HepG2 (cell line): ENCODE measurements around the gene FABP1. TPM values are rescaled to one million over a fixed set of nuclear protein-coding genes. Genes with fewer than 3 reads are reported as not detected.
A peak's percentile ranks its signal among the peaks of the same experiment; 100 is the strongest.

Experiments used
- AKAP8 ChIP-seq: sonication (generic); formaldehyde crosslinking; IDR thresholded peaks from 2 replicates; pipeline ENCODE4 v1.5.1; 2020; ENCODE audit warnings: mild to moderate bottlenecking, missing genetic modification reagents
- ATF7-NPFF ChIP-seq: sonication (generic); formaldehyde crosslinking; IDR thresholded peaks from 2 replicates; pipeline ENCODE4 v1.8.1; 2023; ENCODE audit warnings: mild to moderate bottlenecking, low read depth, missing genetic modification reagents, moderate library complexity
- CC2D1A ChIP-seq: sonication (generic); formaldehyde crosslinking; IDR thresholded peaks from 2 replicates; pipeline ENCODE4 v1.8.1; 2023; ENCODE audit warnings: mild to moderate bottlenecking, missing genetic modification reagents
- DNMT3B ChIP-seq: conservative IDR thresholded peaks from 2 replicates; pipeline ENCODE4 v1.6.1; 2016; ENCODE audit warnings: missing biosample characterization, control low read depth
- GABPA ChIP-seq, 2 experiments: IDR thresholded peaks; 2 replicates each; pipeline ENCODE4 v1.6.1; 2011 to 2016; ENCODE audit warnings: low read depth in 2 of 2, low read length in 1 of 2, missing biosample characterization in 1 of 2, missing genetic modification characterization in 1 of 2
- GABPB1 ChIP-seq: IDR thresholded peaks from 2 replicates; pipeline ENCODE4 v1.6.1; 2016; ENCODE audit warnings: mild to moderate bottlenecking, missing genetic modification reagents, moderate library complexity, missing compliant biosample characterization
- GTF2F1 ChIP-seq: fragments of 150-350 bp; IDR thresholded peaks from 2 replicates; pipeline ENCODE4 v1.6.1; 2014; ENCODE audit warnings: low read length
- HHEX ChIP-seq: IDR thresholded peaks from 2 replicates; pipeline ENCODE4 v1.6.1; 2016; ENCODE audit warnings: control low read depth
- ISL2 ChIP-seq: sonication (generic); formaldehyde crosslinking; IDR thresholded peaks from 2 replicates; pipeline ENCODE4 v1.5.0; 2020; ENCODE audit warnings: missing genetic modification reagents
- KDM2A ChIP-seq: sonication (generic); formaldehyde crosslinking; IDR thresholded peaks from 2 replicates; pipeline ENCODE4 v1.4.0; 2020; ENCODE audit warnings: low read depth, missing genetic modification reagents, borderline replicate concordance
- NAIF1 ChIP-seq: sonication (generic); formaldehyde crosslinking; IDR thresholded peaks from 2 replicates; pipeline ENCODE4 v1.5.0; 2020; ENCODE audit warnings: mild to moderate bottlenecking, missing genetic modification reagents, borderline replicate concordance
- NCOA1 ChIP-seq: sonication (generic); formaldehyde crosslinking; IDR thresholded peaks from 2 replicates; pipeline ENCODE4 v1.9.0; 2021; ENCODE audit warnings: missing genetic modification reagents
- RBFOX2 ChIP-seq: fragments of 200-400 bp; formaldehyde crosslinking; IDR thresholded peaks from 2 replicates; pipeline ENCODE4 v1.6.1; 2017; ENCODE audit warnings: low read depth, mild to moderate bottlenecking, low read length
- RBM22 ChIP-seq: fragments of 200-400 bp; formaldehyde crosslinking; optimal IDR thresholded peaks from 2 replicates; pipeline ENCODE3; 2017; ENCODE audit warnings: mild to moderate bottlenecking, low read length, moderate library complexity
- RFX3 ChIP-seq: IDR thresholded peaks from 2 replicates; pipeline ENCODE4 v1.6.1; 2016; ENCODE audit warnings: missing biosample characterization, missing genetic modification reagents
- RNF2 ChIP-seq: fragments of 450-650 bp; conservative IDR thresholded peaks from 2 replicates; pipeline ENCODE4 v1.6.1; 2016; ENCODE audit warnings: low read depth
- SNAI1 ChIP-seq: sonication (generic); formaldehyde crosslinking; IDR thresholded peaks from 2 replicates; pipeline ENCODE4 v1.5.0; 2020; ENCODE audit warnings: mild to moderate bottlenecking, missing genetic modification reagents, borderline replicate concordance
- XRCC5 ChIP-seq: fragments of 200-400 bp; formaldehyde crosslinking; optimal IDR thresholded peaks from 2 replicates; pipeline ENCODE3; 2017; ENCODE audit warnings: mild to moderate bottlenecking, low read length
- ZFP36L1 ChIP-seq: sonication (generic); formaldehyde crosslinking; IDR thresholded peaks from 2 replicates; pipeline ENCODE4 v1.8.0; 2022; ENCODE audit warnings: mild to moderate bottlenecking, missing genetic modification reagents, moderate library complexity
- ZFP36L2 ChIP-seq: sonication (generic); formaldehyde crosslinking; IDR thresholded peaks from 2 replicates; pipeline ENCODE4 v1.4.0; 2020; ENCODE audit warnings: missing genetic modification reagents
- ZFP41 ChIP-seq: sonication (generic); formaldehyde crosslinking; IDR thresholded peaks from 2 replicates; pipeline ENCODE4 v1.4.0; 2020; ENCODE audit warnings: mild to moderate bottlenecking, missing genetic modification reagents, borderline replicate concordance
- ZNF367 ChIP-seq: sonication (generic); formaldehyde crosslinking; IDR thresholded peaks from 2 replicates; pipeline ENCODE4 v1.4.0; 2020; ENCODE audit warnings: missing genetic modification reagents, borderline replicate concordance
- ZNF446 ChIP-seq: sonication (generic); formaldehyde crosslinking; IDR thresholded peaks from 2 replicates; pipeline ENCODE4 v1.5.0; 2020; ENCODE audit warnings: mild to moderate bottlenecking, missing genetic modification reagents
- ZNF556 ChIP-seq: sonication (generic); formaldehyde crosslinking; IDR thresholded peaks from 2 replicates; pipeline ENCODE4 v1.4.0; 2020; ENCODE audit warnings: mild to moderate bottlenecking, missing genetic modification reagents, borderline replicate concordance
- ZNF598 ChIP-seq: sonication (generic); formaldehyde crosslinking; IDR thresholded peaks from 2 replicates; pipeline ENCODE4 v1.5.1; 2020; ENCODE audit warnings: mild to moderate bottlenecking, missing genetic modification reagents, borderline replicate concordance
- ZSCAN12 ChIP-seq: sonication (generic); formaldehyde crosslinking; IDR thresholded peaks from 2 replicates; pipeline ENCODE4 v1.9.0; 2021; ENCODE audit warnings: mild to moderate bottlenecking, missing genetic modification reagents
- polyA plus RNA-seq, 8 experiments: library from polyadenylated mRNA; depleted of rRNA in 3 of 8; stranded (reverse) in 7 of 8; unstranded in 1 of 8; fragments of >200 nt; fragmentation: Illumina TruSeq in 4 of 8; extraction: Trizol in 4 of 8; gene quantifications; 2 replicates each; pipeline versions ENCODE4 v1.2.1 to v1.2.3, GENCODE V29; 2011 to 2016; ENCODE audit warnings: low read depth in 4 of 8, missing spikeins in 1 of 8, mixed read lengths in 1 of 8; ENCODE audit not compliant: insufficient read depth in 1 of 8
- total RNA-seq, 5 experiments: library from RNA; depleted of rRNA; stranded (reverse); fragments of >200 nt; fragmentation: Illumina TruSeq; extraction: Trizol; gene quantifications; 2 replicates each; pipeline ENCODE4 v1.2.3, GENCODE V29; 2016; ENCODE audit warnings: low read depth in 1 of 5
- TF ChIP-seq, protein P1 (sequence below): sonication (generic); formaldehyde crosslinking; IDR thresholded peaks from 2 replicates; pipeline ENCODE4 v1.9.0; 2021; ENCODE audit warnings: missing genetic modification reagents, borderline replicate concordance
- TF ChIP-seq, protein P2 (sequence below): sonication (generic); formaldehyde crosslinking; IDR thresholded peaks from 2 replicates; pipeline ENCODE4 v1.4.0; 2020; ENCODE audit warnings: missing genetic modification reagents; ENCODE audit errors: not compliant biosample characterization
- TF ChIP-seq, protein P3 (sequence below): conservative IDR thresholded peaks from 2 replicates; pipeline ENCODE4 v1.6.1; 2018; ENCODE audit warnings: missing genetic modification reagents

Gene FABP1
- total and polyA plus RNA-seq, 2 of the 13 experiments (the other 11 are each of a cell fraction or from before 2014, with no cell fraction given), result 644 to 1,608 TPM

DNA sequence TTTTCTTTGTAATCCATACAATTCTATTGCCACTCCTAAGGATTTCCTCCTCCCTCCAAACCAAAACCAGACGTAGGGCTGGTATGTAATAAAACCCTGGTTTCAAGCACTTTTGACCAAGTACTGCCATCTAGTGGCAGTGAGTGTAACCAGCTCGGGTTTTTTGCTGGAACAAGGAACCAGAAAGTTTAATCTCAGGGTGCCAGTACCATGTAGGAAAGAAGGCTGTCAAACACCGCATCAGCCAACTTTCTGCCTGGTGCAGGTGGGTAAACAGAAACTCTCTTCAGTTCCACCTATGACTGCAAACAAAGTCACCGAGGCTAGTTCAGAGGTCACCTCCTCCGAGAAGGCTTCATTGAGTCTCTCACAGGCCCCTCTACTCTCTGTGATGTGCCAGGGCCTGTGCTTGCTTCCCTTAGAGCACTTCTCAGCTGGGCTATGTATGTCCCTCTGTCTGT is 32.1 kb upstream of the FABP1 start (continued):
- TF ChIP-seq CC2D1A, result no peak
- TF ChIP-seq RBFOX2, result no peak
- no peak for TF ChIP-seq RNF2
- TF ChIP-seq ISL2 (CRISPR knock-in tag), result no peak
- no peak for TF ChIP-seq ATF7-NPFF (CRISPR knock-in tag)
- TF ChIP-seq GABPB1, result no peak
- no peak for TF ChIP-seq ZSCAN12 (CRISPR knock-in tag)
- TF ChIP-seq GTF2F1, result no peak
- TF ChIP-seq, protein P1, sequence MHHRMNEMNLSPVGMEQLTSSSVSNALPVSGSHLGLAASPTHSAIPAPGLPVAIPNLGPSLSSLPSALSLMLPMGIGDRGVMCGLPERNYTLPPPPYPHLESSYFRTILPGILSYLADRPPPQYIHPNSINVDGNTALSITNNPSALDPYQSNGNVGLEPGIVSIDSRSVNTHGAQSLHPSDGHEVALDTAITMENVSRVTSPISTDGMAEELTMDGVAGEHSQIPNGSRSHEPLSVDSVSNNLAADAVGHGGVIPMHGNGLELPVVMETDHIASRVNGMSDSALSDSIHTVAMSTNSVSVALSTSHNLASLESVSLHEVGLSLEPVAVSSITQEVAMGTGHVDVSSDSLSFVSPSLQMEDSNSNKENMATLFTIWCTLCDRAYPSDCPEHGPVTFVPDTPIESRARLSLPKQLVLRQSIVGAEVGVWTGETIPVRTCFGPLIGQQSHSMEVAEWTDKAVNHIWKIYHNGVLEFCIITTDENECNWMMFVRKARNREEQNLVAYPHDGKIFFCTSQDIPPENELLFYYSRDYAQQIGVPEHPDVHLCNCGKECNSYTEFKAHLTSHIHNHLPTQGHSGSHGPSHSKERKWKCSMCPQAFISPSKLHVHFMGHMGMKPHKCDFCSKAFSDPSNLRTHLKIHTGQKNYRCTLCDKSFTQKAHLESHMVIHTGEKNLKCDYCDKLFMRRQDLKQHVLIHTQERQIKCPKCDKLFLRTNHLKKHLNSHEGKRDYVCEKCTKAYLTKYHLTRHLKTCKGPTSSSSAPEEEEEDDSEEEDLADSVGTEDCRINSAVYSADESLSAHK, result 0 out of 2 replicates have a peak, but pooled peaks have one; percentile 13
- TF ChIP-seq ZNF598, result no peak
- TF ChIP-seq RBM22, result no peak
- TF ChIP-seq ZNF556 (CRISPR knock-in tag), result no peak
- TF ChIP-seq ZFP41 (CRISPR knock-in tag), result no peak
- TF ChIP-seq ZNF446, result no peak
- 0 out of 2 replicates have a peak, but pooled peaks have one; percentile 61 for TF ChIP-seq KDM2A (CRISPR knock-in tag)
- no peak for TF ChIP-seq RFX3 (CRISPR knock-in tag)
- TF ChIP-seq SNAI1, result no peak
- peak; percentile 40 for TF ChIP-seq XRCC5
- no peak for TF ChIP-seq GABPA (IDR thresholded peaks at IDR 0.05; ENCODE audit: low read depth, low read length)
- no peak for TF ChIP-seq GABPA (CRISPR knock-in tag; IDR thresholded peaks at IDR 0.05; ENCODE audit: low read depth)
- no peak for TF ChIP-seq ZNF367 (CRISPR knock-in tag)
- no peak for TF ChIP-seq HHEX
- no peak for TF ChIP-seq ZFP36L2
- TF ChIP-seq ZFP36L1 (CRISPR knock-in tag), result no peak
- no peak for TF ChIP-seq NAIF1
- TF ChIP-seq NCOA1, result no peak
- TF ChIP-seq, protein P2, sequence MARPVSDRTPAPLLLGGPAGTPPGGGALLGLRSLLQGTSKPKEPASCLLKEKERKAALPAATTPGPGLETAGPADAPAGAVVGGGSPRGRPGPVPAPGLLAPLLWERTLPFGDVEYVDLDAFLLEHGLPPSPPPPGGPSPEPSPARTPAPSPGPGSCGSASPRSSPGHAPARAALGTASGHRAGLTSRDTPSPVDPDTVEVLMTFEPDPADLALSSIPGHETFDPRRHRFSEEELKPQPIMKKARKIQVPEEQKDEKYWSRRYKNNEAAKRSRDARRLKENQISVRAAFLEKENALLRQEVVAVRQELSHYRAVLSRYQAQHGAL (CRISPR knock-in tag), result no peak
- TF ChIP-seq, protein P3, sequence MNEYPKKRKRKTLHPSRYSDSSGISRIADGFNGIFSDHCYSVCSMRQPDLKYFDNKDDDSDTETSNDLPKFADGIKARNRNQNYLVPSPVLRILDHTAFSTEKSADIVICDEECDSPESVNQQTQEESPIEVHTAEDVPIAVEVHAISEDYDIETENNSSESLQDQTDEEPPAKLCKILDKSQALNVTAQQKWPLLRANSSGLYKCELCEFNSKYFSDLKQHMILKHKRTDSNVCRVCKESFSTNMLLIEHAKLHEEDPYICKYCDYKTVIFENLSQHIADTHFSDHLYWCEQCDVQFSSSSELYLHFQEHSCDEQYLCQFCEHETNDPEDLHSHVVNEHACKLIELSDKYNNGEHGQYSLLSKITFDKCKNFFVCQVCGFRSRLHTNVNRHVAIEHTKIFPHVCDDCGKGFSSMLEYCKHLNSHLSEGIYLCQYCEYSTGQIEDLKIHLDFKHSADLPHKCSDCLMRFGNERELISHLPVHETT (CRISPR knock-in tag), result no peak
- TF ChIP-seq AKAP8, result no peak
- no peak for TF ChIP-seq DNMT3B
